ENCODE data around the gene ACTL8.

GRCh38 chr1:17774452-17774851, 19.3 kb downstream of the ACTL8 start:
- no peak for TF ChIP-seq POLR2A (IDR thresholded peaks at IDR 0.05)
- no peak for TF ChIP-seq CTCF (IDR thresholded peaks at IDR 0.05)
